ENCODE data around the gene ITPRID1. TPM values are rescaled to one million over a fixed set of nuclear protein-coding genes. Genes with fewer than 3 reads are reported as not detected.

Gene ITPRID1
- total and polyA plus RNA-seq, 9 of the 15 experiments (the other 6 are each of a cell fraction or from before 2014, with no cell fraction given): not detected

DNA sequence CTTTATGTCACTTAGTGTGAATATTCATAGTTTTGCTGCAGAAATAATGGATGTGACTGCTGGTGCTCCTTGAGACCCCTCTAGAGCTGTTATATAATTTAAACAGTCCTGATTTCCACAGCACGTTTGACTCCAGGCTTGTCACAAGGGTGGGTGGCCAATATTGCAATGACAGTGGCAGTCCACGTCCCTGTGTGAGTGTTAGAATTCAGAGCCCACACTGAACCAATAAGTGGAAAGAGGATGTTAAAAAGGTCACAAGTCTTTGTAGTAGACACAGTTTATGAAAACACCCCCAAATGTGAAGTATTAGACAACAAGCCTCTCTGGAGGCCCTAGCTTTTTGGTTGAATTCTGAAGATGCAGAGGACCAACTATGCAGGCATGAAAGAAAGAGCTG, 175.1 kb downstream of the ITPRID1 start (continued):
- TF ChIP-seq TAL1 (IDR thresholded peaks at IDR 0.05) (no peak), BRD9 (IDR thresholded peaks at IDR 0.05; ENCODE audit: low read depth, partially characterized antibody) (no peak), HIVEP1 (CRISPR knock-in tag; IDR thresholded peaks at IDR 0.05) (no peak), FIP1L1 (IDR thresholded peaks at IDR 0.05; ENCODE audit: low read depth, low read length, poor library complexity, severe bottlenecking) (no peak), ZFP36 (IDR thresholded peaks at IDR 0.05; ENCODE audit: low read depth, low read length, partially characterized antibody) (no peak), ZKSCAN8 (CRISPR knock-in tag; IDR thresholded peaks at IDR 0.05) (no peak)
- TF ChIP-seq, protein P1, sequence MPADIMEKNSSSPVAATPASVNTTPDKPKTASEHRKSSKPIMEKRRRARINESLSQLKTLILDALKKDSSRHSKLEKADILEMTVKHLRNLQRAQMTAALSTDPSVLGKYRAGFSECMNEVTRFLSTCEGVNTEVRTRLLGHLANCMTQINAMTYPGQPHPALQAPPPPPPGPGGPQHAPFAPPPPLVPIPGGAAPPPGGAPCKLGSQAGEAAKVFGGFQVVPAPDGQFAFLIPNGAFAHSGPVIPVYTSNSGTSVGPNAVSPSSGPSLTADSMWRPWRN (IDR thresholded peaks at IDR 0.05; ENCODE audit: low read depth): no peak

- Histone ChIP-seq H3K4me3 (no peak overlapping the region), H4K20me1 (replicated peaks; ENCODE audit: control insufficient read depth, insufficient read depth, low read length) (no peaks in the 10 kb centered on the region; the same call in 1 of the 2 replicates), H2AFZ (ENCODE audit: low read depth, low read length) (no peak overlapping the region), H3K4me1 (replicated peaks in 1 of 2; ENCODE audit: control insufficient read depth in 2 of 2, insufficient read depth in 2 of 2, low read length in 2 of 2) (no peaks in the 10 kb centered on the region), H3K9me1 (ENCODE audit: control insufficient read depth, insufficient read depth, low read length) (no peaks in the 10 kb centered on the region), H3K27ac (ENCODE audit: extremely low read depth, low read depth, low read length) (no peak overlapping the region), H3K9ac (ENCODE audit: insufficient read depth in 1 of 2, low read depth in 2 of 2, low read length in 2 of 2) (no peak overlapping the region), H3K79me2 (ENCODE audit: control insufficient read depth, insufficient read depth, low read length) (no peaks in the 10 kb centered on the region), H3K36me3 (ENCODE audit: control insufficient read depth, insufficient read depth, low read length) (no peaks in the 10 kb centered on the region), H3K4me2 (ENCODE audit: insufficient read depth, low read length) (no peak overlapping the region), H3K27me3 (ENCODE audit: control insufficient read depth in 2 of 2, insufficient read depth in 2 of 2, low read length in 2 of 2) (no peaks in the 10 kb centered on the region), H3K9me3 (replicated peaks; ENCODE audit: control insufficient read depth, insufficient read depth, low read depth, low read length) (no peaks in the 10 kb centered on the region)
- WGBS (ENCODE audit: insufficient coverage, low coverage, missing lambda C conversion rate): 0% methylated on average over 2 of the region's 2 CpGs
- BruUV-seq (replicated peaks): no TSS peak
- FAIRE-seq (no peak), DNase-seq (ENCODE audit: extremely low read depth in 1 of 4, low spot score in 3 of 4) (no peak), ATAC-seq (no peak)
- POLR2A ChIA-PET: interaction anchor here (0.8 kb wide), 1 partner anchor 171 kb away, joined by 3 read pairs; no protein-coding TSS in a partner anchor
- CTCF ChIA-PET (ENCODE audit: low intra/inter-chr PET ratio): no interaction called here
- intact Hi-C loops (cut with micrococcal nuclease) (no loop called here), in situ Hi-C loops (cut with MboI) (no loop called here)
- TF ChIP-seq RBFOX2 (IDR thresholded peaks at IDR 0.05; ENCODE audit: low read depth, low read length): no peak
- TF ChIP-seq ZNF253 (CRISPR knock-in tag; conservative IDR thresholded peaks at IDR 0.05): no peak
- no peak for TF ChIP-seq PCBP1 (IDR thresholded peaks at IDR 0.05; ENCODE audit: low read depth, low read length, poor library complexity, severe bottlenecking)
- TF ChIP-seq ZNF699 (CRISPR knock-in tag; IDR thresholded peaks at IDR 0.05; ENCODE audit: insufficient replicate concordance): no peak
- no peak for TF ChIP-seq SETDB1 (IDR thresholded peaks at IDR 0.05; ENCODE audit: low read length)
- TF ChIP-seq CTCFL (IDR thresholded peaks at IDR 0.05; ENCODE audit: borderline replicate concordance, insufficient read depth, low read depth, low read length, poor library complexity, severe bottlenecking): no peak
- TF ChIP-seq, protein P2, sequence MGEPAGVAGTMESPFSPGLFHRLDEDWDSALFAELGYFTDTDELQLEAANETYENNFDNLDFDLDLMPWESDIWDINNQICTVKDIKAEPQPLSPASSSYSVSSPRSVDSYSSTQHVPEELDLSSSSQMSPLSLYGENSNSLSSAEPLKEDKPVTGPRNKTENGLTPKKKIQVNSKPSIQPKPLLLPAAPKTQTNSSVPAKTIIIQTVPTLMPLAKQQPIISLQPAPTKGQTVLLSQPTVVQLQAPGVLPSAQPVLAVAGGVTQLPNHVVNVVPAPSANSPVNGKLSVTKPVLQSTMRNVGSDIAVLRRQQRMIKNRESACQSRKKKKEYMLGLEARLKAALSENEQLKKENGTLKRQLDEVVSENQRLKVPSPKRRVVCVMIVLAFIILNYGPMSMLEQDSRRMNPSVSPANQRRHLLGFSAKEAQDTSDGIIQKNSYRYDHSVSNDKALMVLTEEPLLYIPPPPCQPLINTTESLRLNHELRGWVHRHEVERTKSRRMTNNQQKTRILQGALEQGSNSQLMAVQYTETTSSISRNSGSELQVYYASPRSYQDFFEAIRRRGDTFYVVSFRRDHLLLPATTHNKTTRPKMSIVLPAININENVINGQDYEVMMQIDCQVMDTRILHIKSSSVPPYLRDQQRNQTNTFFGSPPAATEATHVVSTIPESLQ (CRISPR knock-in tag; IDR thresholded peaks at IDR 0.05): no peak
- TF ChIP-seq KLF1 (tag; IDR thresholded peaks at IDR 0.05): no peak
- TF ChIP-seq ZNF740 (CRISPR knock-in tag; IDR thresholded peaks at IDR 0.05): no peak
- no peak for TF ChIP-seq ZNF740 (tag; IDR thresholded peaks at IDR 0.05)
Observed at GRCh38 chr7:31690935-31691334, 177.0 kb downstream of the ITPRID1 start.
